Endothelial cell of umbilical vein (primary cell): ENCODE data around the gene ELK3. TPM values are rescaled to one million over a fixed set of nuclear protein-coding genes. Genes with fewer than 3 reads are reported as not detected.
A peak's percentile ranks its signal among the peaks of the same experiment; 100 is the strongest.

Source experiments
- BruUV-seq: library from RNA; stranded (reverse); fragments of 400-500 nt; replicated peaks from 2 replicates; lab custom pipeline; 2021; lab: Mats Ljungman, UMichigan
- CTCF ChIA-PET: fragments of 300-600, 350-600 bp; sonication (Branson Sonifier 250); formaldehyde crosslinking; loops from one replicate; lab custom pipeline; 2021; ENCODE audit warnings: antibody characterized with exemption, inconsistent platforms; lab: Charles Lee
- POLR2A ChIA-PET: fragments of 300-600, 350-600 bp; sonication (Branson Sonifier 250); formaldehyde crosslinking; loops from one replicate; lab custom pipeline; 2021; ENCODE audit warnings: antibody characterized with exemption, inconsistent platforms; lab: Charles Lee
- DNase-seq: peaks from one replicate; pipeline ENCODE4 v3.0.0-alpha.2; 2011; ENCODE audit warnings: low read depth, low spot score
- FAIRE-seq: peaks from 2 replicates; lab custom pipeline; 2011; peaks lifted over from hg19 to GRCh38; lab: Jason Lieb, UNC
- H2AFZ ChIP-seq: 2 replicates; pipeline ENCODE4 v1.6.0; 2012; ENCODE audit warnings: low read depth, low read length, control low read depth, inconsistent platforms
- H3K27ac ChIP-seq: 2 replicates; pipeline ENCODE4 v1.5.1; 2011; ENCODE audit warnings: low read depth, mild to moderate bottlenecking, control low read depth, low read length, moderate library complexity; ENCODE audit not compliant: insufficient read depth
- H3K27me3 ChIP-seq, 2 experiments: 2 replicates each; pipeline versions ENCODE4 v1.6.0 to v1.6.1; 2011; ENCODE audit warnings: low read length in 2 of 2, mixed read lengths in 1 of 2; ENCODE audit not compliant: control insufficient read depth in 2 of 2, insufficient read depth in 2 of 2
- H3K36me3 ChIP-seq, 2 experiments: 2 replicates in 1 of 2; 3 replicates in 1 of 2; pipeline ENCODE4 v1.5.1; 2011; ENCODE audit warnings: low read length in 2 of 2, mild to moderate bottlenecking in 1 of 2, moderate library complexity in 1 of 2; ENCODE audit not compliant: control insufficient read depth in 2 of 2, insufficient read depth in 2 of 2; ENCODE audit errors: extremely low read depth in 1 of 2
- H3K4me1 ChIP-seq: 3 replicates; pipeline ENCODE4 v1.5.1; 2011; ENCODE audit warnings: mild to moderate bottlenecking, low read length; ENCODE audit not compliant: control insufficient read depth, insufficient read depth; ENCODE audit errors: extremely low read depth
- H3K4me2 ChIP-seq: 2 replicates; pipeline ENCODE4 v1.6.1; 2011; ENCODE audit warnings: low read length, control low read depth, mixed read lengths; ENCODE audit not compliant: insufficient read depth
- H3K4me3 ChIP-seq, 3 experiments: fragments of 200-600 bp in 1 of 3; sonication (generic), shearing (Covaris generic) in 1 of 3; replicated peaks in 1 of 3; 2 replicates each; pipeline ENCODE4 v1.5.1; 2011 to 2016; ENCODE audit warnings: control low read depth in 3 of 3, low read length in 3 of 3, mild to moderate bottlenecking in 2 of 3, inconsistent platforms in 1 of 3, low read depth in 1 of 3, moderate library complexity in 1 of 3; ENCODE audit not compliant: insufficient read depth in 1 of 3
- H3K79me2 ChIP-seq: 2 replicates; pipeline ENCODE4 v1.6.0; 2012; ENCODE audit warnings: low read length, inconsistent platforms; ENCODE audit not compliant: control insufficient read depth, insufficient read depth
- H3K9ac ChIP-seq: replicated peaks from 2 replicates; pipeline ENCODE3; 2011; ENCODE audit warnings: low read length, control low read depth; ENCODE audit not compliant: insufficient read depth; ENCODE audit errors: extremely low read depth
- H3K9me1 ChIP-seq: replicated peaks from 3 replicates; pipeline ENCODE4 v1.6.0; 2011; ENCODE audit warnings: mild to moderate bottlenecking, low read length; ENCODE audit not compliant: control insufficient read depth, insufficient read depth; ENCODE audit errors: extremely low read depth
- H3K9me3 ChIP-seq: replicated peaks from 2 replicates; pipeline ENCODE4 v1.5.1; 2012; ENCODE audit warnings: low read length, inconsistent platforms; ENCODE audit not compliant: control insufficient read depth, insufficient read depth
- H4K20me1 ChIP-seq: replicated peaks from 2 replicates; pipeline ENCODE3; 2011; ENCODE audit warnings: mild to moderate bottlenecking, low read length; ENCODE audit not compliant: control insufficient read depth, insufficient read depth; ENCODE audit errors: extremely low read depth
- CTCF ChIP-seq, 2 donors: IDR thresholded peaks; 1 replicate in 1 of 2; 2 replicates in 1 of 2; pipeline ENCODE4 v1.5.1; 2011; ENCODE audit warnings: low read length in 2 of 2, mild to moderate bottlenecking in 2 of 2, moderate library complexity in 2 of 2, control low read depth in 1 of 2, inconsistent platforms in 1 of 2, low read depth in 1 of 2; ENCODE audit not compliant: insufficient read depth in 1 of 2; ENCODE audit errors: extremely low read depth in 1 of 2
- EZH2 ChIP-seq: IDR thresholded peaks from 2 replicates; pipeline ENCODE4 v1.6.1; 2012; ENCODE audit warnings: borderline replicate concordance, low read depth, mild to moderate bottlenecking, moderate library complexity, low read length, inconsistent platforms; ENCODE audit not compliant: severe bottlenecking
- FOS ChIP-seq: IDR thresholded peaks from 2 replicates; pipeline ENCODE4 v1.6.1; 2011; ENCODE audit warnings: mild to moderate bottlenecking, low read length, moderate library complexity, borderline replicate concordance; ENCODE audit not compliant: insufficient read depth
- GATA2 ChIP-seq: IDR thresholded peaks from 2 replicates; pipeline ENCODE4 v1.7.0; 2011; ENCODE audit warnings: low read depth, mild to moderate bottlenecking, moderate library complexity, mixed read lengths, low read length; ENCODE audit not compliant: insufficient read length, insufficient read depth
- JUN ChIP-seq: IDR thresholded peaks from 2 replicates; pipeline ENCODE4 v1.6.1; 2011; ENCODE audit warnings: borderline replicate concordance, low read depth; ENCODE audit not compliant: insufficient read length, insufficient read depth
- MYC ChIP-seq: IDR thresholded peaks from one replicate; pipeline ENCODE4 v1.6.1; 2011; ENCODE audit warnings: mild to moderate bottlenecking, low read depth, low read length
- POLR2A ChIP-seq: IDR thresholded peaks from 2 replicates; pipeline ENCODE4 v1.6.1; 2012; ENCODE audit warnings: low read depth, mild to moderate bottlenecking, control low read depth, low read length
- POLR2AphosphoS5 ChIP-seq: IDR thresholded peaks from 2 replicates; pipeline ENCODE4 v1.6.1; 2012; ENCODE audit warnings: low read depth, mild to moderate bottlenecking, control low read depth, low read length, moderate library complexity; ENCODE audit not compliant: insufficient read depth
- dilution Hi-C: fragments of 300-500 bp; cut with MboI; formaldehyde crosslinking; loops from one replicate; pipeline ENCODE4 v1.15.0; 2019; ENCODE audit warnings: low sequenced_read_pairs; ENCODE audit not compliant: extremely low pct_ligation_motif_present
- intact Hi-C: fragments of 100-400 bp; cut with micrococcal nuclease; formaldehyde crosslinking; loops from one replicate; pipeline ENCODE4 v1.10.0; 2022
- polyA plus RNA-seq, 4 experiments: library from polyadenylated mRNA; depleted of rRNA in 3 of 4; stranded (reverse) in 3 of 4; unstranded in 1 of 4; fragments of >200 nt; gene quantifications; 2 replicates each; pipeline versions ENCODE4 v1.2.1 to v1.2.3, GENCODE V29; 2011 to 2012; ENCODE audit warnings: missing spikeins in 1 of 4
- total RNA-seq: library from RNA; stranded (reverse); gene quantifications from 2 replicates; pipeline ENCODE4 v1.2.3, GENCODE V29; 2021
- TF ChIP-seq, protein P1 (sequence below): IDR thresholded peaks from 2 replicates; pipeline ENCODE4 v1.6.1; 2011; ENCODE audit not compliant: insufficient read depth, insufficient read length

Gene ELK3
- total and polyA plus RNA-seq, 2 donors (not counting 3 experiments of a cell fraction or from before 2014, with no cell fraction given) = 64.8 to 132 TPM

DNA sequence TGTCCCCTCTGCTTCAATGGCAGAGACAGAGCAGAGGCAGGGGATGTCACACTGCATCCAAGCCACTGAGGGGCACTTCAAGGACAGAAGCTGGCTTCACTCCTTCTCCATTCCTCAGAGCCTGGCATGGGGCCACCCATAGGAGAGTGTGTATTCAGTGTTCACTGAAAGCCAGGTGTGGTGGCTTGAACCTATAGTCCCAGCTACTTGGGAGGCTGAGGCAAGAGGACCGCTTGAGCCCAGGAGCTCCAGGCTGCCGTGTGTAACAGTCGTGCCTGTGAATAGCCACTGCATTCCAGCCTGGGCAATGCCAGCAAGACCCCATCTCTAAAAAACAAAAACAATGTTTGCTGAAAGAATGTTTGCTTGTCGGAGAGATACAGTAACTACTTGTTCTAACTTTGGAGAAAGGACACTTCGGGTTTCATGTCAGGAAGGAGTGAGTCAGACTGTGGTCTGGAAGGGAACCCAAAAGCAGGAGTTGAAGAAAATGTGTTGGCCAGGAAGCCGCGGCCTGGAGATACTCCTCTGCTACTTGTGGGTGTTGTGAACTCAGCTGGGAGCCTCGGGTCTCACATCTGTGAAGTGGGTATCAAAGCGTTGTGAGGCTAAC is 43.4 kb downstream of the ELK3 start:
- H3K36me3 ChIP-seq = peaks cover 20 to 51% of the 10 kb centered on the region in 2 experiments
- H3K4me2 ChIP-seq = peak overlapping the region; percentile 55
- H3K79me2 ChIP-seq = peaks cover 98% of the 10 kb centered on the region
- peaks cover 18% of the 10 kb centered on the region for H4K20me1 ChIP-seq
- H3K9me3 ChIP-seq = no peaks in the 10 kb centered on the region
- DNase-seq (peak; percentile 96), FAIRE-seq (peak; percentile 95)
- no peak overlapping the region for H3K4me3 ChIP-seq
- no TSS peak for BruUV-seq
- H2AFZ ChIP-seq = no peak overlapping the region
- ChIA-PET CTCF (interaction anchor here (1.3 to 1.8 kb wide), 4 partner anchors 9 to 22 kb away, joined by 3 to 8 read pairs (median 6); no protein-coding TSS in a partner anchor), POLR2A (interaction anchor here (1.2 kb wide), 1 partner anchor 17 kb away, joined by 4 read pairs; no protein-coding TSS in a partner anchor)
- no peaks in the 10 kb centered on the region for H3K27me3 ChIP-seq
- dilution Hi-C loops (no loop called here), intact Hi-C loops (loop anchor here (1.0 to 2.0 kb wide), 4 partner anchors 12 to 175 kb away; no protein-coding TSS in a partner anchor)
- peak overlapping the region; percentile 86 for H3K27ac ChIP-seq
- peaks cover 94% of the 10 kb centered on the region for H3K4me1 ChIP-seq
- H3K9ac ChIP-seq = peak overlapping the region; percentile 33
- H3K9me1 ChIP-seq = no peaks in the 10 kb centered on the region
- TF ChIP-seq POLR2AphosphoS5 (peak; percentile 93), JUN (peak; percentile 82), POLR2A (no peak), EZH2 (no peak), MYC (no peak), FOS (peak; percentile 92), CTCF (IDR thresholded peaks at IDR 0.05; ENCODE audit: extremely low read depth in 1 of 2, insufficient read depth in 1 of 2, low read depth in 1 of 2, low read length in 2 of 2) (no peak), GATA2 (no peak)
- TF ChIP-seq, protein P1, sequence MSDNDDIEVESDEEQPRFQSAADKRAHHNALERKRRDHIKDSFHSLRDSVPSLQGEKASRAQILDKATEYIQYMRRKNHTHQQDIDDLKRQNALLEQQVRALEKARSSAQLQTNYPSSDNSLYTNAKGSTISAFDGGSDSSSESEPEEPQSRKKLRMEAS = no peak
